ENCODE measurements around the gene FGB.

GRCh38 chr4:154585369-154586018, 22.7 kb downstream of the FGB start:
- TF ChIP-seq CTCF (conservative IDR thresholded peaks at IDR 0.05; ENCODE audit: low read depth in 2 of 2) (no peak), POLR2AphosphoS5 (IDR thresholded peaks at IDR 0.05; ENCODE audit: low read depth) (no peak), NANOG (IDR thresholded peaks at IDR 0.05; ENCODE audit: borderline replicate concordance) (no peak), ZNF462 (CRISPR knock-in tag; IDR thresholded peaks at IDR 0.05) (no peak), EZH2 (IDR thresholded peaks at IDR 0.05; ENCODE audit: low read depth, unreplicated experiment) (no peak), REST (IDR thresholded peaks at IDR 0.05; ENCODE audit: unreplicated experiment) (no peak), CREB1 (CRISPR knock-in tag; IDR thresholded peaks at IDR 0.05; ENCODE audit: low read depth) (no peak), EZH2phosphoT487 (IDR thresholded peaks at IDR 0.05; ENCODE audit: unreplicated experiment) (no peak)

All from GM23338 (cell line).